Activated naive CD8-positive, alpha-beta T cell (primary cell): Measurements from ENCODE around the gene WASHC1.
"Not testable (repeated sequence)": the region's sequence is repeated elsewhere in the genome, so short reads cannot be mapped to it uniquely, and the experiment has no call there.

Experiments used
- H3K27ac Mint-ChIP-seq: one replicate; pipeline ENCODE4 v1.8.0; 2021; ENCODE audit warnings: mixed read lengths
- H3K27me3 Mint-ChIP-seq: one replicate; pipeline ENCODE4 v1.8.0; 2021; ENCODE audit warnings: mixed read lengths
- H3K36me3 Mint-ChIP-seq: one replicate; pipeline ENCODE4 v1.8.0; 2021; ENCODE audit warnings: mixed read lengths
- H3K4me1 Mint-ChIP-seq: one replicate; pipeline ENCODE4 v1.8.0; 2021; ENCODE audit warnings: low read depth, mixed read lengths
- H3K4me3 Mint-ChIP-seq: one replicate; pipeline ENCODE4 v1.8.0; 2021; ENCODE audit warnings: mild to moderate bottlenecking, mixed read lengths
- H3K9me3 Mint-ChIP-seq: one replicate; pipeline ENCODE4 v1.8.0; 2021; ENCODE audit warnings: low read depth, mixed read lengths

Gene WASHC1

GRCh38 chr9:41819-42218 lies 12.6 kb upstream of the WASHC1 start:
- not testable (repeated sequence) for H3K27ac Mint-ChIP-seq, H3K27me3 Mint-ChIP-seq, H3K9me3 Mint-ChIP-seq, H3K36me3 Mint-ChIP-seq, H3K4me1 Mint-ChIP-seq, H3K4me3 Mint-ChIP-seq

DNA sequence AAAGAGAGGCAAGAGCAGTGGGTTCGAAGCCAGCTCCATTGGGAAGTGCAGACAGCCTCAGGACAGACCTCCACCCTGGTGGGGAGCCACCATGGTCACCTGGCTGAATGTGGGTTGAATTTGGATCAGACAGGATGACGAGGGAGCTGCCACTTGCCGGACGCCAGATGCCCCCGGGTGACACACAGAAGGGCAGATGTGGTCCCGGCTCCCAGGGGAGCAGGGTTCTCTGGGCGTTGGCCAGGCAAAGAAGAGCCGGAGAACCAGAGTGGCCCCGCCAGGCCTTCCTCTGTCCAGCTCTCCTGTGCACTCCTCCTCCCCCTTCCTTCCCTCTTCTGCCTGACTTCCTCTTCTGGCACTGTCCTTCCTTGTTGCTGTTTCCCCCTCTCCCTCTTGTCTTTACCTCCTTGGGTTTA lies 12.0 kb upstream of the WASHC1 start:
- H3K4me1 Mint-ChIP-seq, H3K36me3 Mint-ChIP-seq, H3K4me3 Mint-ChIP-seq, H3K27me3 Mint-ChIP-seq, H3K27ac Mint-ChIP-seq, H3K9me3 Mint-ChIP-seq: not testable (repeated sequence)

DNA sequence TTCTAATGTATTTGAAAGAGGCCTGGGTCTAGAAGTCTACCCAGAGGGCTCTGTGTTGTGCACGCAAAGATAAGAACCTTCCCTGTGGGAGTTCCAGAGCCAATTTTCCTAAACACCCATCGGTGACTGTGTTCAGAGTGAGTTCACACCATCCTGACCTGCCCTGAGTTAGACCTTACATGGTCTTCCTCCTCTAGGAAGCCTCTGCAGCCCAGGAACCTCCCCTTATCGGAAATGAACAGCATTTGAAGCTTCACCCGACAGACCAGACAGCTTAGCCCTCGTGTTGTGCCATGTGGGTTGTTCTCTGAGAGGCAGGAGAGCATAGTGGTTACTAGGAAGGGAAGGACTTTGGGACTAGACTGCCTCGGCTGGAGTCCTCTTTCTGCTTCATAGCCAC lies 3.1 kb upstream of the WASHC1 start:
- H3K36me3 Mint-ChIP-seq, H3K27ac Mint-ChIP-seq, H3K9me3 Mint-ChIP-seq, H3K4me1 Mint-ChIP-seq, H3K4me3 Mint-ChIP-seq, H3K27me3 Mint-ChIP-seq: not testable (repeated sequence)

- not testable (repeated sequence) for H3K4me1 Mint-ChIP-seq, H3K9me3 Mint-ChIP-seq, H3K27me3 Mint-ChIP-seq, H3K27ac Mint-ChIP-seq, H3K4me3 Mint-ChIP-seq, H3K36me3 Mint-ChIP-seq
These were observed 481 bp downstream of the WASHC1 start for GRCh38 chr9:28775-29174.

DNA sequence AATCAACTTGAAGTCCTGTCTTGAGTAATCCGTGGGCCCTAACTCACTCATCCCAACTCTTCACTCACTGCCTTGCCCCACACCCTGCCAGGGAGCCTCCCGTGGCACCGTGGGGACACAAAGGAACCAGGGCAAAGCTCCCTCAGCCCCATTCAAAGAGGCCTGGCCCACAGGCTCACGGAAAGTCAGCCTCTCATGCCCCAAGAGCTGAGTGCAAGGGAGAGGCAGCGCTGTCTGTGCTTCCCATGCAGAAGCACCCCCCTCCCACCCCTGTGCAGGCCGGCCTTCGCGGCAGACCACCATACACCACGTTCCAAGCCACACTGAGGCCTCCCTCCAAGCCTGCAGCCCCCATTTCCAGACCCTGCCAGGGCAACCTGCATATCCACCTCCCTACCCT lies 7.6 kb downstream of the WASHC1 start:
- H3K4me3 Mint-ChIP-seq, H3K36me3 Mint-ChIP-seq, H3K27ac Mint-ChIP-seq, H3K9me3 Mint-ChIP-seq, H3K27me3 Mint-ChIP-seq, H3K4me1 Mint-ChIP-seq: not testable (repeated sequence)

DNA sequence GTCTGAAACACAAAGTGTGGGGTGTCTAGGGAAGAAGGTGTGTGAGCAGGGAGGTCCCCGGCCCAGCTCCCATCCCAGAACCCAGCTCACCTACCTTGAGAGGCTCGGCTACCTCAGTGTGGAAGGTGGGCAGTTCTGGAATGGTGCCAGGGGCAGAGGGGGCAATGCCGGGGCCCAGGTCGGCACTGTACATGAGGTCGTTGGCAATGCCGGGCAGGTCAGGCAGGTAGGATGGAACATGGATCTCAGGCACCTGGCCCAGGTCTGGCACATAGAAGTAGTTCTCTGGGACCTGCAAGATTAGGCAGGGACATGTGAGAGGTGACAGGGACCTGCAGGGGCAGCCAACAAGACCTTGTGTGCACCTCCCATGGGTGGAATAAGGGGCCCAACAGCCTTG lies 12.4 kb downstream of the WASHC1 start:
- not testable (repeated sequence) for H3K9me3 Mint-ChIP-seq, H3K27ac Mint-ChIP-seq, H3K4me1 Mint-ChIP-seq, H3K4me3 Mint-ChIP-seq, H3K36me3 Mint-ChIP-seq, H3K27me3 Mint-ChIP-seq

- H3K36me3 Mint-ChIP-seq: not testable (repeated sequence)
These were observed 15.0 kb downstream of the WASHC1 start for GRCh38 chr9:14129-14809.

DNA sequence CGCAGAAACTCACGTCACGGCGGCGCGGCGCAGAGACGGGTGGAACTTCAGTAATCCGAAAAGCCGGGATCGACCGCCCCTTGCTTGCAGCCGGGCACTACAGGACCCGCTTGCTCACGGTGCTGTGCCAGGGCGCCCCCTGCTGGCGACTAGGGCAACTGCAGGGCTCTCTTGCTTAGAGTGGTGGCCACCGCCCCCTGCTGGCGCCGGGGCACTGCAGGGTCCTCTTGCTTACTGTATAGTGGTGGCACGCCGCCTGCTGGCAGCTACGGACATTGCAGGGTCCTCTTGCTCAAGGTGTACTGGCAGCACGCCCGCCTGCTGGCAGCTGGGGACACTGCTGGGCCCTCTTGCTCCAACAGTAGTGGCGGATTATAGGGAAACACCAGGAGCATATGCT lies 18.1 kb downstream of the WASHC1 start:
- not testable (repeated sequence) for H3K27me3 Mint-ChIP-seq, H3K36me3 Mint-ChIP-seq, H3K27ac Mint-ChIP-seq, H3K4me3 Mint-ChIP-seq, H3K9me3 Mint-ChIP-seq, H3K4me1 Mint-ChIP-seq

More at GRCh38 chr9:14129-14809, 15.0 kb downstream of the WASHC1 start:
- not testable (repeated sequence) for H3K9me3 Mint-ChIP-seq, H3K27me3 Mint-ChIP-seq, H3K27ac Mint-ChIP-seq, H3K4me3 Mint-ChIP-seq, H3K4me1 Mint-ChIP-seq

DNA sequence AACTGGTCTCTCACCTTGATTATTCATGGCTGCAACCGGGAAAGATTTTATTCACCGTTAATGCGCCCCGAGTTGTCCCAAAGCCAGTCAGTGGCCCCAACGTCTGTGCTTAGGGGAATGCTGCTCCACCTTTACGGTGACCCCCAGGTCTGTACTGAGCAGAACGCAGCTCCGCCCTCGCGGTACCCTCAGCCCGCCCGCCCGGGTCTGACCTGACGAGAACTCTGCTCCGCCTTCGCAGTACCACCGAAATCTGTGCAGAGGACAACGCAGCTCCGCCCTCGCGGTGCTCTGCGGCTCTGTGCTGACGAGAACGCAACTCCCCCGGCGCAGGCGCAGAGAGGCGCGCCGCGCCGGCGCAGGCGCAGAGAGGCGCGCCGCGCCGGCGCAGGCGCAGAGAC lies 18.6 kb downstream of the WASHC1 start:
- not testable (repeated sequence) for H3K4me3 Mint-ChIP-seq, H3K4me1 Mint-ChIP-seq, H3K27me3 Mint-ChIP-seq

DNA sequence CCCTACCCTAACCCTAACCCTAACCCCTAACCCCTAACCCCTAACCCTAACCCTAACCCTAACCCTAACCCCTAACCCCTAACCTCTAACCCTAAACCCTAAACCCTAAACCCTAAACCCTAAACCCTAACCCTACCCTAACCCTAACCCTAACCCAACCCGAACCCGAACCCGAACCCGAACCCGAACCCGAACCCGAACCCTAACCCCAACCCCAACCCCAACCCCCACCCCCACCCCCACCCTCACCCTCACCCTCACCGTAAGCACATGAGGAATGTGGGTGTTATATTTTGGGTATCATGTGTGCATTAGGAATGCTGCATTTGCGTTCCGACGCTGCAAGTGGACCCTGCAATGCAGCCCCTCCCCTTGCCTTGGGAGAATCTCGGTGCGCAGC lies 19.0 kb downstream of the WASHC1 start:
- H3K9me3 Mint-ChIP-seq, H3K27me3 Mint-ChIP-seq, H3K4me1 Mint-ChIP-seq, H3K27ac Mint-ChIP-seq, H3K4me3 Mint-ChIP-seq, H3K36me3 Mint-ChIP-seq: not testable (repeated sequence)

More for the DNA sequence above, 18.6 kb downstream of the WASHC1 start:
- H3K27ac Mint-ChIP-seq, H3K36me3 Mint-ChIP-seq, H3K9me3 Mint-ChIP-seq: not testable (repeated sequence)
